Erythroblast (primary cell): ENCODE data around the gene ARHGAP28.

Source experiments
- GATA1 ChIP-seq: IDR thresholded peaks from 2 replicates; pipeline ENCODE4 v1.6.1; 2011; ENCODE audit warnings: low read depth, mild to moderate bottlenecking, control low read depth, low read length, moderate library complexity
- POLR2A ChIP-seq: IDR thresholded peaks from 2 replicates; pipeline ENCODE4 v1.6.1; 2011; ENCODE audit warnings: mild to moderate bottlenecking, low read length

- TF ChIP-seq POLR2A (no peak), GATA1 (no peak)
Observed at GRCh38 chr18:6885992-6886796, 156.7 kb downstream of the ARHGAP28 start.
